GM18499 (cell line): ENCODE data around the gene GOLGA7B.

Source experiments
- ATAC-seq: cut with Tn5 transposase; IDR thresholded peaks from one replicate; pipeline ENCODE4 v1.9.1; 2021; ENCODE audit warnings: moderate number of reproducible peaks; ENCODE audit not compliant: insufficient read depth, unreplicated experiment

GOLGA7B gene

GRCh38 chr10:97849687-97850402 lies at the start of gene GOLGA7B:
TSS of gene GOLGA7B (plus strand) at chr10:97849843. CDS start at chr10:97850304, 461 bp downstream.
- ATAC-seq: no peak

- no peak for ATAC-seq
Measured at GRCh38 chr10:97800474-97800873, 49.2 kb upstream of the GOLGA7B start.

GRCh38 chr10:97801422-97801821 lies 48.2 kb upstream of the GOLGA7B start:
- no peak for ATAC-seq

GRCh38 chr10:97805096-97805884 lies 44.4 kb upstream of the GOLGA7B start:
- no peak for ATAC-seq

GRCh38 chr10:97805949-97806348 lies 43.7 kb upstream of the GOLGA7B start:
- no peak for ATAC-seq

GRCh38 chr10:97810446-97810845 lies 39.2 kb upstream of the GOLGA7B start:
- ATAC-seq: no peak

GRCh38 chr10:97811958-97812357 lies 37.7 kb upstream of the GOLGA7B start:
- no peak for ATAC-seq

- ATAC-seq: no peak
Measured at GRCh38 chr10:97812696-97813095, 36.9 kb upstream of the GOLGA7B start.

GRCh38 chr10:97813311-97813710 lies 36.3 kb upstream of the GOLGA7B start:
- ATAC-seq: no peak

GRCh38 chr10:97814996-97815395 lies 34.6 kb upstream of the GOLGA7B start:
- no peak for ATAC-seq

- ATAC-seq: no peak
Measured at GRCh38 chr10:97816609-97817008, 33.0 kb upstream of the GOLGA7B start.

- ATAC-seq: no peak
Measured at GRCh38 chr10:97818572-97818971, 31.1 kb upstream of the GOLGA7B start.

- no peak for ATAC-seq
Measured at GRCh38 chr10:97820096-97820704, 29.4 kb upstream of the GOLGA7B start.

- no peak for ATAC-seq
Measured at GRCh38 chr10:97821308-97822038, 28.2 kb upstream of the GOLGA7B start.

GRCh38 chr10:97822261-97822687 lies 27.4 kb upstream of the GOLGA7B start:
- ATAC-seq: no peak

- ATAC-seq: no peak
Measured at GRCh38 chr10:97823734-97824133, 25.9 kb upstream of the GOLGA7B start.

GRCh38 chr10:97825020-97825760 lies 24.5 kb upstream of the GOLGA7B start:
- no peak for ATAC-seq

GRCh38 chr10:97826892-97827291 lies 22.8 kb upstream of the GOLGA7B start:
- no peak for ATAC-seq

- ATAC-seq: no peak
Measured at GRCh38 chr10:97827702-97828291, 21.8 kb upstream of the GOLGA7B start.
